ENCODE data around the gene DPEP2. TPM values are rescaled to one million over a fixed set of nuclear protein-coding genes. Genes with fewer than 3 reads are reported as not detected.
"Not testable (repeated sequence)": the region's sequence is repeated elsewhere in the genome, so short reads cannot be mapped to it uniquely, and the experiment has no call there.

DPEP2 gene
- total and polyA plus RNA-seq, 2 donors from 2014 or later = 0.99 to 3.1 TPM

- peaks cover 0 to 14% (median 0%) of the 10 kb centered on the region in 3 donors for H3K36me3 ChIP-seq (ENCODE audit: control insufficient read depth in 2 of 3, insufficient read depth in 3 of 3, low read length in 3 of 3)
- H3K9me3 ChIP-seq (ENCODE audit: control insufficient read depth in 2 of 3, insufficient read depth in 1 of 3, low read length in 3 of 3) = no peaks in the 10 kb centered on the region
- H3K4me3 ChIP-seq (ENCODE audit: low read length in 3 of 3) = no peak overlapping the region
- no peak overlapping the region for H3K27ac ChIP-seq (ENCODE audit: low read depth in 2 of 2, low read length in 2 of 2)
- no peak for TF ChIP-seq CTCF (IDR thresholded peaks at IDR 0.05; ENCODE audit: borderline replicate concordance, extremely low read depth, insufficient read depth)
- FAIRE-seq (no peak), DNase-seq (no peak)
- intact Hi-C loops (cut with DNase I) = no loop called here
- H3K9ac ChIP-seq (ENCODE audit: low read length in 3 of 3) = no peak overlapping the region
- peaks cover 0 to 15% (median 6%) of the 10 kb centered on the region in 3 donors for H3K4me1 ChIP-seq (ENCODE audit: control insufficient read depth in 2 of 3, insufficient read depth in 2 of 3, low read depth in 1 of 3, low read length in 3 of 3)
- no peaks in the 10 kb centered on the region for H3K27me3 ChIP-seq (ENCODE audit: control insufficient read depth, insufficient read depth, low read length)
Measured at GRCh38 chr16:67940446-67941089, 58.7 kb downstream of the DPEP2 start.

- no peak for DNase-seq
- Histone ChIP-seq H3K9ac (ENCODE audit: low read length in 3 of 3) (no peak overlapping the region), H3K36me3 (ENCODE audit: control insufficient read depth in 2 of 3, insufficient read depth in 3 of 3, low read length in 3 of 3) (peaks cover 0 to 10% (median 0%) of the 10 kb centered on the region in 3 donors), H3K27ac (ENCODE audit: low read depth in 2 of 2, low read length in 2 of 2) (no peak overlapping the region), H3K9me3 (ENCODE audit: control insufficient read depth in 2 of 3, insufficient read depth in 1 of 3, low read length in 3 of 3) (no peaks in the 10 kb centered on the region), H3K27me3 (ENCODE audit: control insufficient read depth, insufficient read depth, low read length) (no peaks in the 10 kb centered on the region), H3K4me3 (ENCODE audit: low read length in 3 of 3) (no peak overlapping the region), H3K4me1 (ENCODE audit: control insufficient read depth in 2 of 3, insufficient read depth in 2 of 3, low read depth in 1 of 3, low read length in 3 of 3) (peaks cover 0 to 22% (median 10%) of the 10 kb centered on the region in 3 donors)
- intact Hi-C loops (cut with DNase I) = no loop called here
- no peak for FAIRE-seq
- no peak for TF ChIP-seq CTCF (IDR thresholded peaks at IDR 0.05; ENCODE audit: borderline replicate concordance, extremely low read depth, insufficient read depth)
Measured at GRCh38 chr16:67939507-67940445, 59.5 kb downstream of the DPEP2 start.

- H3K9ac ChIP-seq (ENCODE audit: low read length in 3 of 3); H3K4me3 ChIP-seq (ENCODE audit: low read length in 3 of 3); DNase-seq; H3K27me3 ChIP-seq (ENCODE audit: control insufficient read depth, insufficient read depth, low read length); intact Hi-C loops (cut with DNase I); H3K27ac ChIP-seq (ENCODE audit: low read depth in 2 of 2, low read length in 2 of 2); H3K9me3 ChIP-seq (ENCODE audit: control insufficient read depth in 2 of 3, insufficient read depth in 1 of 3, low read length in 3 of 3); FAIRE-seq; H3K36me3 ChIP-seq (ENCODE audit: control insufficient read depth in 2 of 3, insufficient read depth in 3 of 3, low read length in 3 of 3): not testable (repeated sequence)
- H3K4me1 ChIP-seq (ENCODE audit: control insufficient read depth in 2 of 3, insufficient read depth in 2 of 3, low read depth in 1 of 3, low read length in 3 of 3) = peaks cover 0 to 25% (median 11%) of the 10 kb centered on the region in 3 donors
Measured at GRCh38 chr16:67937713-67938112, 61.6 kb downstream of the DPEP2 start.

Other genes with a start within 250 kb of the DPEP2 start
- gene RANBP10, start 192.9 kb downstream of the DPEP2 start, total RNA-seq = 22.3 TPM
- gene RANBP10, start 192.9 kb downstream of the DPEP2 start, polyA plus RNA-seq (ENCODE audit: insufficient read depth, low read depth, low replicate concordance) = 7.0 TPM
- 3.9 TPM for gene TSNAXIP1, start 192.6 kb downstream of the DPEP2 start, total RNA-seq
- 2.8 TPM for gene TSNAXIP1, start 192.6 kb downstream of the DPEP2 start, polyA plus RNA-seq (ENCODE audit: insufficient read depth, low read depth, low replicate concordance)
- 27.0 TPM for gene THAP11, start 157.2 kb downstream of the DPEP2 start, total RNA-seq
- gene THAP11, start 157.2 kb downstream of the DPEP2 start, polyA plus RNA-seq (ENCODE audit: insufficient read depth, low read depth, low replicate concordance) = 21.4 TPM
- gene NUTF2, start 152.6 kb downstream of the DPEP2 start, total RNA-seq = 76.4 TPM
- gene NUTF2, start 152.6 kb downstream of the DPEP2 start, polyA plus RNA-seq (ENCODE audit: insufficient read depth, low read depth, low replicate concordance) = 107 TPM
- gene CENPT, start 151.8 kb downstream of the DPEP2 start, total RNA-seq = 42.5 TPM
- 25.3 TPM for gene CENPT, start 151.8 kb downstream of the DPEP2 start, polyA plus RNA-seq (ENCODE audit: insufficient read depth, low read depth, low replicate concordance)
- 56.5 TPM for gene EDC4, start 126.4 kb downstream of the DPEP2 start, total RNA-seq
- gene EDC4, start 126.4 kb downstream of the DPEP2 start, polyA plus RNA-seq (ENCODE audit: insufficient read depth, low read depth, low replicate concordance) = 44.7 TPM
- 1.1 TPM for gene NRN1L, start 114.6 kb downstream of the DPEP2 start, total RNA-seq
- 1.2 TPM for gene NRN1L, start 114.6 kb downstream of the DPEP2 start, polyA plus RNA-seq (ENCODE audit: insufficient read depth, low read depth, low replicate concordance)
- gene PSKH1, start 106.2 kb downstream of the DPEP2 start, total RNA-seq = 33.2 TPM
- gene PSKH1, start 106.2 kb downstream of the DPEP2 start, polyA plus RNA-seq (ENCODE audit: insufficient read depth, low read depth, low replicate concordance) = 23.6 TPM
- 0.69 TPM for gene CTRL, start 67.6 kb downstream of the DPEP2 start, total RNA-seq
- gene CTRL, start 67.6 kb downstream of the DPEP2 start, polyA plus RNA-seq (ENCODE audit: insufficient read depth, low read depth, low replicate concordance) = not detected
- gene PSMB10, start 62.6 kb downstream of the DPEP2 start, total RNA-seq = 78.6 TPM
- gene PSMB10, start 62.6 kb downstream of the DPEP2 start, polyA plus RNA-seq (ENCODE audit: insufficient read depth, low read depth, low replicate concordance) = 76.4 TPM
- gene LCAT, start 55.4 kb downstream of the DPEP2 start, total RNA-seq = 27.4 TPM
- gene LCAT, start 55.4 kb downstream of the DPEP2 start, polyA plus RNA-seq (ENCODE audit: insufficient read depth, low read depth, low replicate concordance) = 10.2 TPM
- 66.2 TPM for gene SLC12A4, start 30.8 kb downstream of the DPEP2 start, total RNA-seq
- gene SLC12A4, start 30.8 kb downstream of the DPEP2 start, polyA plus RNA-seq (ENCODE audit: insufficient read depth, low read depth, low replicate concordance) = 16.7 TPM
- 0.19 TPM for gene DPEP3, start 19.0 kb downstream of the DPEP2 start, total RNA-seq
- not detected for gene DPEP3, start 19.0 kb downstream of the DPEP2 start, polyA plus RNA-seq (ENCODE audit: insufficient read depth, low read depth, low replicate concordance)
- not detected for gene DPEP2NB, start 16.4 kb upstream of the DPEP2 start, total RNA-seq
- gene DPEP2NB, start 16.4 kb upstream of the DPEP2 start, polyA plus RNA-seq (ENCODE audit: insufficient read depth, low read depth, low replicate concordance) = not detected
- 10.6 TPM for gene DDX28, start 23.7 kb upstream of the DPEP2 start, total RNA-seq
- 13.1 TPM for gene DDX28, start 23.7 kb upstream of the DPEP2 start, polyA plus RNA-seq (ENCODE audit: insufficient read depth, low read depth, low replicate concordance)
- 12.5 TPM for gene DUS2, start 23.8 kb upstream of the DPEP2 start, total RNA-seq
- 12.1 TPM for gene DUS2, start 23.8 kb upstream of the DPEP2 start, polyA plus RNA-seq (ENCODE audit: insufficient read depth, low read depth, low replicate concordance)
- 37.7 TPM for gene NFATC3, start 85.9 kb upstream of the DPEP2 start, total RNA-seq
- 15.0 TPM for gene NFATC3, start 85.9 kb upstream of the DPEP2 start, polyA plus RNA-seq (ENCODE audit: insufficient read depth, low read depth, low replicate concordance)
- 32.9 TPM for gene ESRP2, start 236.6 kb upstream of the DPEP2 start, total RNA-seq
- 19.1 TPM for gene ESRP2, start 236.6 kb upstream of the DPEP2 start, polyA plus RNA-seq (ENCODE audit: insufficient read depth, low read depth, low replicate concordance)
- 35.1 TPM for gene PLA2G15, start 245.9 kb upstream of the DPEP2 start, total RNA-seq
- 44.4 TPM for gene PLA2G15, start 245.9 kb upstream of the DPEP2 start, polyA plus RNA-seq (ENCODE audit: insufficient read depth, low read depth, low replicate concordance)